ENCODE results near the gene PDE7B.

DNA sequence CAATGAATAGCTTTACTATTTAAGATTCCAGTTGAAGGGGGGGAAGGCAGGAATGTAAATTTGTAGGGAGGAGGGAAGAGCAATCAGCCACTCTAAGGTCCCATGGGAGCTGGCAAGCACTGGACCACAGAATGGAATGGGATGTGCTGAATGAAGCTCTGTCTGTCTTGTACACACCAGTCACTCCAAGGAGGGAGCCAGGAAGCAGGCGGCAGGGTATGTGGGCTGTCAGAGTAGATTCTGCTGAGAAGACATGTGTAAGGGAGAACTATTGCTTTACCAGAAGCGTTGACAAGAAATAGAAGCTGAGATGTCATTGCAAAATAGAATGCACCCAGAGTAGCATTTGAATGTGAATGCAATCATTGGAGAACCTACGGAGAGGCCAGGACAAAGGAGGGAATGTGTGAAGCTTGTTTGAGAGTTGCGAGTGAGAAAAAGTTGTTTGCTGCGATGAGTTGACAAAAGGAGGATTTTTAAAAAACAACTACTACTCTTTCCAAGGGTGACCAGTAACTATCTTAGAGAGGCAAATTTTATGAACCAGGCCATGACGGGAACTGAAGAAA is 25.2 kb upstream of the PDE7B start:
- TF ChIP-seq CTCF (IDR thresholded peaks at IDR 0.05) (no peak), POLR2A (IDR thresholded peaks at IDR 0.05) (no peak)

Data from thyroid gland (tissue), 4 donors.